ENCODE measurements around the gene GDF2. TPM values are rescaled to one million over a fixed set of nuclear protein-coding genes. Genes with fewer than 3 reads are reported as not detected.

The GDF2 gene
- total and polyA plus RNA-seq, 3 donors from 2014 or later, result 0.19 to 0.39 TPM; not detected in 1

DNA sequence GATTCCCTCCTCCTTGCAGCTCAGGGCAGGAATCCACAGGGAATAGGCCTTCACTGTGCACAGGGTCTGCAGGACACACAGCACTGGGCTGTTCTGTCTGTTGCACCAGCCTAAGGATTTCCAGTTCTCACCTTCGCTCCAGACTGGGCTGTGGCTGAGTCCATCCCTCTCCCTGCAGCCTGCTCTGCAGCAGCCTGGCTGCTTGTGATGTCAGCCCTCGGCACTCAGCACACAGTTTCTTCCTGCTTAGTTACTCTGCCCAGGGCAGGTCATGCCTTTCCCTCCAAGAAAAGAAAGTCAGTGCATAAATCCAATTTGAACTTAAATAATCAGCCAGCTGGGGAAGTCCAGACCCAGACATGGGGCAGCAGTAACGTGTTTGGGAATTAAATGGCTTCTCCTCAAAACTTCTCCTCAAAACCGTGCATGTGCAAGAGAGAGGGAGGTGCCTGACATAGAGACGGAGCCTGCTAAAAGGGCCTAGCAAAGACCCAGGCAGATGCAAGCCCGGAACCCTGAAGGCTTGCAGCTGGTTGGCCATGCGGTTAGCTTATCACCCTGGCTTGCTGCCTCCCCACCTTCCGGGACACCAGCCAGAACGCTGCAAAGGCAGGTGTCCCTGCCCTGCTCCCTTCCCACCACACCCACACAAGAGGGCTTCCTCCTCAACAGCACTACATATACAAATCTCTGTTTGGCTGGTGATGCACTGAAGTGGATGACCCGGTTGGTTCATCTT is 10.9 kb upstream of the GDF2 start:
- DNase-seq, result no peak
- Histone ChIP-seq H3K4me3 (no peak overlapping the region), H3K4me1 (peaks cover 8% of the 10 kb centered on the region), H3K27me3 (no peaks in the 10 kb centered on the region), H3K36me3 (ENCODE audit: low read depth, missing control alignments) (no peaks in the 10 kb centered on the region), H3K27ac (no peak overlapping the region), H3K9me3 (no peaks in the 10 kb centered on the region)
- intact Hi-C loops (cut with DNase I; ENCODE audit: low total_unique reads), result no loop called here
- WGBS, 2 donors, result 44 to 55% methylated on average over 10 of the region's 10 CpGs
- TF ChIP-seq, protein P1, sequence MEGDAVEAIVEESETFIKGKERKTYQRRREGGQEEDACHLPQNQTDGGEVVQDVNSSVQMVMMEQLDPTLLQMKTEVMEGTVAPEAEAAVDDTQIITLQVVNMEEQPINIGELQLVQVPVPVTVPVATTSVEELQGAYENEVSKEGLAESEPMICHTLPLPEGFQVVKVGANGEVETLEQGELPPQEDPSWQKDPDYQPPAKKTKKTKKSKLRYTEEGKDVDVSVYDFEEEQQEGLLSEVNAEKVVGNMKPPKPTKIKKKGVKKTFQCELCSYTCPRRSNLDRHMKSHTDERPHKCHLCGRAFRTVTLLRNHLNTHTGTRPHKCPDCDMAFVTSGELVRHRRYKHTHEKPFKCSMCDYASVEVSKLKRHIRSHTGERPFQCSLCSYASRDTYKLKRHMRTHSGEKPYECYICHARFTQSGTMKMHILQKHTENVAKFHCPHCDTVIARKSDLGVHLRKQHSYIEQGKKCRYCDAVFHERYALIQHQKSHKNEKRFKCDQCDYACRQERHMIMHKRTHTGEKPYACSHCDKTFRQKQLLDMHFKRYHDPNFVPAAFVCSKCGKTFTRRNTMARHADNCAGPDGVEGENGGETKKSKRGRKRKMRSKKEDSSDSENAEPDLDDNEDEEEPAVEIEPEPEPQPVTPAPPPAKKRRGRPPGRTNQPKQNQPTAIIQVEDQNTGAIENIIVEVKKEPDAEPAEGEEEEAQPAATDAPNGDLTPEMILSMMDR (IDR thresholded peaks at IDR 0.05), result no peak
- no peak for TF ChIP-seq POLR2A (IDR thresholded peaks at IDR 0.05)

DNA sequence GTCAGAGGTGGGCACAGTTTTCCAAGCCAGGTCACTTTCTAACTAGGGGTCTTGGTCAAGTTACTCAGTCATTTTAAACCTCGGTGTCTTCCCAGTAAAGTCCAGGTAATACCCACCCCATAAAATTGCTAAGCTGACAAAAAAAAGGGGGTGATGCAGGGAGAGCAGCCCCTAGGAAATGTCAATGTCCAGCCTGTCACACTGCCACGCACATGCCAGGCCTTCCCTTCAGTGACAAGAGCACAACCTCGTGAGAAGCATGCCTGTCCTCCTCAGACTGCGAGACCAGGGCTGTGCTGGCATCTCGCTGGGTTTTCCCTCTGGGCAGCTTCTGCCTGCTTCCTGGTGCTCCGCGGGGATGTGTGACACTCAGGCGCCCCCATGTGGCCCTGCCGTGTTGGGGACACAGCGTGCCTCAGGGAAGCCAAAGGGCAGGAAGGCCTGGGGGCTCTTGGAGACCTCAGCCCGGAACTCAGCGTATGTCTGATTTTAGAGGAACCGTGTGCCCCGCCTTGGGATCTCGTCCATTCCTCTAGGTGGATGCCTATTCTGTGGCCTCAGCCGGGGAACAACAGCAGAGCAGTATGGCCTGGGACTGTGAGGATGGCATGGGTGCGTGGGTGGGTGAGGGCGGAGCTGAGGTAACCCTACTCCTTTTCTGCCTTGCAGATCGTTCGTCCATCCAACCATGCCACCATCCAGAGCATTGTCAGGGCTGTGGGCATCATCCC is 10.2 kb upstream of the GDF2 start:
- TF ChIP-seq, protein P1 (IDR thresholded peaks at IDR 0.05), result peak; percentile 42 to 77 (median 68)
- TF ChIP-seq POLR2A (IDR thresholded peaks at IDR 0.05), result no peak
- 42 to 57% methylated on average over 4 to 20 of the region's 20 CpGs for WGBS, 2 donors
- DNase-seq, result peak; percentile 91
- no peak overlapping the region for H3K27ac ChIP-seq
- H3K36me3 ChIP-seq (ENCODE audit: low read depth, missing control alignments), result no peaks in the 10 kb centered on the region
- no peaks in the 10 kb centered on the region for H3K27me3 ChIP-seq
- H3K4me1 ChIP-seq, result peaks cover 8% of the 10 kb centered on the region
- no peaks in the 10 kb centered on the region for H3K9me3 ChIP-seq
- no peak overlapping the region for H3K4me3 ChIP-seq
- intact Hi-C loops (cut with DNase I; ENCODE audit: low total_unique reads), result no loop called here

DNA sequence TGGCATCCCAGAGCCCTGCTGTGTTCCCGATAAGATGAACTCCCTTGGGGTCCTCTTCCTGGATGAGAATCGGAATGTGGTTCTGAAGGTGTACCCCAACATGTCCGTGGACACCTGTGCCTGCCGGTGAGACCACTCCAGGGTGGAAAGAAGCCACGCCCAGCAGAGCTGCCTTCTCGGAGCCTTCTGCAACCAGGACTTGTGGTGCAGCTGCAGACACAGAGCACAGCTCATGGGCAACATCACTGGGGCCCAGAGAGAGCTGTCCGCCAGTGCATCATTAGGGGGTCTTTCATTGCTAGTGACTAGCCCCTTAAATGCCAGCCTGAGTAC is 9.6 kb upstream of the GDF2 start:
- DNase-seq, result no peak
- Histone ChIP-seq H3K9me3 (no peaks in the 10 kb centered on the region), H3K4me3 (no peak overlapping the region), H3K36me3 (ENCODE audit: low read depth, missing control alignments) (no peaks in the 10 kb centered on the region), H3K27me3 (no peaks in the 10 kb centered on the region), H3K4me1 (peaks cover 8% of the 10 kb centered on the region), H3K27ac (no peak overlapping the region)
- TF ChIP-seq, protein P1 (IDR thresholded peaks at IDR 0.05), result no peak
- TF ChIP-seq POLR2A (IDR thresholded peaks at IDR 0.05), result no peak
- WGBS, 2 donors, result 88 to 100% methylated on average over 3 to 7 of the region's 7 CpGs
- intact Hi-C loops (cut with DNase I; ENCODE audit: low total_unique reads), result no loop called here

DNA sequence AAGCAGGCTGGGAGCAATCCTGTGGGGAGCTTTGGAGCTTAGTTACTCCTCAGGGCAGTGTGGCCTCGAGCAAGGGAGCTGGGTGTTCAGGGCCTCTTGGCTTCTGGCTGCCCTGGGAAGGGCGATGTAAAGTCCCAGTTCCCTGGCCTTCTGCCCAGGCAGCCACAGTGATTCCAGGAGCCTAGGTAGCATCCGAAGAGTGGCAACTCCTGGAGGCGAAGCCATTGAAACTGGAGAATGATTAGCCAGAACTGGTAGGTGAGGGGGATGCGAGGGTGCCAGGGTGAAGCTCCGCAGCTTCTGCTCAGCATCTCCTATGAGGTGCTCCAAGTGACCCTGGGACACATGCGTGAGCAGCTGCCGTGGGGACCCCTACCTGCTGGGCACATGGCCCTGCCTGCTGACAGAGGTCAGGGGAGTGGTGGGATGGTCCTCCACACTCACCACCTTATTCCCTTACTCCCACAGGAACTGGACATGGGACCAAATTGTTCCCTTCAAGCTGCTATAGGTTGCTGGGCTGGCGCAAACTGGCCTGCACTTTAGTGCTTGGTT is 7.8 kb upstream of the GDF2 start:
- Histone ChIP-seq H3K36me3 (ENCODE audit: low read depth, missing control alignments) (no peaks in the 10 kb centered on the region), H3K4me3 (no peak overlapping the region), H3K27ac (no peak overlapping the region), H3K27me3 (no peaks in the 10 kb centered on the region), H3K9me3 (no peaks in the 10 kb centered on the region), H3K4me1 (peaks cover 8% of the 10 kb centered on the region)
- WGBS, 2 donors, result 87 to 90% methylated on average over 7 to 9 of the region's 9 CpGs
- intact Hi-C loops (cut with DNase I; ENCODE audit: low total_unique reads), result no loop called here
- no peak for TF ChIP-seq POLR2A (IDR thresholded peaks at IDR 0.05)
- TF ChIP-seq, protein P1 (IDR thresholded peaks at IDR 0.05), result no peak
- no peak for DNase-seq

Data from testis (tissue), 3 donors.